ENCODE measurements around the gene HOXD9. TPM values are rescaled to one million over a fixed set of nuclear protein-coding genes. Genes with fewer than 3 reads are reported as not detected.

Gene HOXD9
- total RNA-seq, 1 donor from 2014 or later, result not detected

DNA sequence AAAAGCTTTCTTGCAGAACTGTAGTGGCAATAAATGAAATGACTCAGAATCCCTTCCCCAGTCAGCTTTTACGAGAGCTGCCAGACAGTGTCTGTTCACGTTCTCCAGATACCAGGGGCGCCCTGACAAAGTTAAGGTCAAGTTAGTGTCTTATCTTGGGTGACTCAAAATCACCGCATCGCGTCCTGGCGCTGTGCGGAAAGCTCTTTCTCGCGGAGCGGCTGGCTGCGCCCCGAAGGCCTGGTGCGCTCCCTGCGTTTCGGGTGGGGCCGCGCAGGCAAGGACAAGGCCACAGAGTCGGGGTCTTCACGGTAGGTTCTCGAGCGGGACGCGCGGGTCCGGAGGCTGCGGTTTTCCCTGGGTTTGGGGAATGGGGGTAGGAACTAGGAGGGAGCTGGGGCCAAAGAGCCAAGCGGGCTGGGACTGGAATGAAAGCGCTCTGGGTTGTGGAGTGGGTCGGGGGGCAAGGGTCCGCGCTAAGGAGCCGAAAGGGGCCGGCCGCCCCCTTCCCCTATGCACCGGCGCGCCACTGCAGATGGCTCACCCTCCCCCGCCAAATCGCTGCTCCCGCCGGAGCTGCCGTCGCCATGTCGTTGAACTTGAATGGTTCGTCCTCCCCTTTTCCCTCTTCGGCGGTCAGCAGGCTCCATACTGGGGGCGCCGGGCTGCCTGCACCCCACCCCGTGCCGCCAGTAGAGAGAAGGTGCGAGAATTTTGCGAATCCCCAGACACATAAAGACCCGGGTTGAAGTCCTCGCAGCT lies 18.0 kb upstream of the HOXD9 start:
- Mint-ChIP-seq H3K36me3 (ENCODE audit: low read depth) (peaks cover 3% of the 10 kb centered on the region), H3K4me1 (ENCODE audit: low read depth) (peaks cover 30% of the 10 kb centered on the region), H3K27me3 (ENCODE audit: low read depth) (peaks cover 79% of the 10 kb centered on the region), H3K27ac (ENCODE audit: unreplicated experiment) (no peak overlapping the region), H3K9me3 (ENCODE audit: low read depth) (no peaks in the 10 kb centered on the region), H3K4me3 (ENCODE audit: unreplicated experiment) (peak overlapping the region; percentile 33)
- no peak for DNase-seq (ENCODE audit: low spot score)
- TF ChIP-seq, protein P1, sequence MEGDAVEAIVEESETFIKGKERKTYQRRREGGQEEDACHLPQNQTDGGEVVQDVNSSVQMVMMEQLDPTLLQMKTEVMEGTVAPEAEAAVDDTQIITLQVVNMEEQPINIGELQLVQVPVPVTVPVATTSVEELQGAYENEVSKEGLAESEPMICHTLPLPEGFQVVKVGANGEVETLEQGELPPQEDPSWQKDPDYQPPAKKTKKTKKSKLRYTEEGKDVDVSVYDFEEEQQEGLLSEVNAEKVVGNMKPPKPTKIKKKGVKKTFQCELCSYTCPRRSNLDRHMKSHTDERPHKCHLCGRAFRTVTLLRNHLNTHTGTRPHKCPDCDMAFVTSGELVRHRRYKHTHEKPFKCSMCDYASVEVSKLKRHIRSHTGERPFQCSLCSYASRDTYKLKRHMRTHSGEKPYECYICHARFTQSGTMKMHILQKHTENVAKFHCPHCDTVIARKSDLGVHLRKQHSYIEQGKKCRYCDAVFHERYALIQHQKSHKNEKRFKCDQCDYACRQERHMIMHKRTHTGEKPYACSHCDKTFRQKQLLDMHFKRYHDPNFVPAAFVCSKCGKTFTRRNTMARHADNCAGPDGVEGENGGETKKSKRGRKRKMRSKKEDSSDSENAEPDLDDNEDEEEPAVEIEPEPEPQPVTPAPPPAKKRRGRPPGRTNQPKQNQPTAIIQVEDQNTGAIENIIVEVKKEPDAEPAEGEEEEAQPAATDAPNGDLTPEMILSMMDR (IDR thresholded peaks at IDR 0.05), result no peak

DNA sequence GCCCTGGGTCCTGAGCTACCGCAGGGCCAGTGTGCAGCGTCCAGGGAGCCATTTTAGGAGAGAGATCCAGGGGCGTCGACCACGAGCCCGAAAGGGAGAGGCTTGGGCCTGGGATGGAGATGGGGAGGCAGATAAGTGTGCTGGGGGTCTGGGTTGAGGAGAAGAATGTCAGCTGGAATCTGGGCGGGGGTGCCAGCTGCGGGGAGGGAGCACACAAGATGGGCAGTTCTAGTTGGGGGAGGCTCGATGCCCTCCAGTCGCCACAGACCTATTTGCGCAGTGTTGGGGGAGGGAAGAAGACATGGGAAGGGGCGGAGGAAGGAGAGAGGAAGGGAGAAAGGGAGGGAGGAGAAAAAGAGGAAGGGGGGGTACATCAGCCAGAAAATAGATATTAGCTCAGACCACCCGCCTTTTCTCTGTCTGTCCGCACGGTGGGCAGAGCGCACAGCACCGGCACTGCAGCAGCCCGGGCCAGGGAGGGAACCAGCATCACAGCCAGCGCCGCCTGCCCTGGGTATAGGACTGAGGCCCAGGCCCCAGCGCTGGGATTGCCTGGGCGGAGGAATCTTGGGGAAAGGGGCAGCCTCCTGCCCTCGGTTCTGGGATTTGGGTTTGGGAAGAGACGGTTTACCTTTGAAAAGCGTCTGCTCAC lies 17.3 kb upstream of the HOXD9 start:
- DNase-seq (ENCODE audit: low spot score), result no peak
- Mint-ChIP-seq H3K4me1 (ENCODE audit: low read depth) (peaks cover 30% of the 10 kb centered on the region), H3K27ac (ENCODE audit: unreplicated experiment) (no peak overlapping the region), H3K9me3 (ENCODE audit: low read depth) (no peaks in the 10 kb centered on the region), H3K36me3 (ENCODE audit: low read depth) (peaks cover 3% of the 10 kb centered on the region), H3K27me3 (ENCODE audit: low read depth) (peaks cover 82% of the 10 kb centered on the region), H3K4me3 (ENCODE audit: unreplicated experiment) (peak overlapping the region; percentile 33)
- TF ChIP-seq, protein P1 (IDR thresholded peaks at IDR 0.05), result no peak

DNA sequence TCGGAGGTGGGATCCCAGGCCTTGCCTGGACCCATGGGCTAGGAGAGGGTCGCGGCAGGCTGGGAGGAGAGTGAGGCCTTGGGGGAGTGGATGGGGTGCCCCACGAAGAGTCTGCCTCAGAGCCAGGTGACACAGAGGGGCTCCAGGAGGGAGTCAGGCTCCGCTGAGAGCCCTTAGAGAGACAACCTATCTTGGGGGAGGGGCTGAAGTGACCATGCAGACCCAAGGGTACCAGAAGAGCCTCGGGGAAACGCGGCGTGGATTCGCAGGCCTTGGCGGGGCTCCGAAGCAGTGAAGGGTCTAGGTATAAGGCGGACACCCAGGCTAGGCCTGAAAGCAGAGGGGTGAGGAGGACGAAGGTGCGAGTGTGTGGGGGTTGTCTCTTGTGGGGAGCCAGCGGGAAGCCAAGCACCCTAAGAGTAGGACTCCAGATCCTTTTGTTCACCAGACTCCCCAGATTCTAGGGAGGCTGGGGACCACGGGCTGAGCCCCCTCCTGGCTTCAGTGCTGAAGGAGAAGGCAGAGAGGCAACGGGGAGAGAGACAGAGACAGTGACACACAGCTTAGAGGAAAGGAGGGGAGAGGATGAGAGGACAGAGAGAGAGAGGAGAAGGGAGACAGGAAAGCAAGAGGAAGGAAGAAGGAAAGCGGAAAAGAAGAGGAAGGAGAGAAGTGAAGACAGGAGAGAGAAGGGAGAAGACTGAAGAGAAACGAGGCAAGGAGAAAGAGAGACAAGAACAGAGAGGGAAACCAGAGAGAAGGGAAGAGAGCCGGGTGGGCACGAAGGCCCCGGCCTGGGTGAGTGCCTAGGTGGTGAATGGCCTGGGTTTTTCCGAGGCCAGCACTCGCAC lies 16.6 kb upstream of the HOXD9 start:
- no peak for DNase-seq (ENCODE audit: low spot score)
- H3K27me3 Mint-ChIP-seq (ENCODE audit: low read depth), result peaks cover 83% of the 10 kb centered on the region

DNA sequence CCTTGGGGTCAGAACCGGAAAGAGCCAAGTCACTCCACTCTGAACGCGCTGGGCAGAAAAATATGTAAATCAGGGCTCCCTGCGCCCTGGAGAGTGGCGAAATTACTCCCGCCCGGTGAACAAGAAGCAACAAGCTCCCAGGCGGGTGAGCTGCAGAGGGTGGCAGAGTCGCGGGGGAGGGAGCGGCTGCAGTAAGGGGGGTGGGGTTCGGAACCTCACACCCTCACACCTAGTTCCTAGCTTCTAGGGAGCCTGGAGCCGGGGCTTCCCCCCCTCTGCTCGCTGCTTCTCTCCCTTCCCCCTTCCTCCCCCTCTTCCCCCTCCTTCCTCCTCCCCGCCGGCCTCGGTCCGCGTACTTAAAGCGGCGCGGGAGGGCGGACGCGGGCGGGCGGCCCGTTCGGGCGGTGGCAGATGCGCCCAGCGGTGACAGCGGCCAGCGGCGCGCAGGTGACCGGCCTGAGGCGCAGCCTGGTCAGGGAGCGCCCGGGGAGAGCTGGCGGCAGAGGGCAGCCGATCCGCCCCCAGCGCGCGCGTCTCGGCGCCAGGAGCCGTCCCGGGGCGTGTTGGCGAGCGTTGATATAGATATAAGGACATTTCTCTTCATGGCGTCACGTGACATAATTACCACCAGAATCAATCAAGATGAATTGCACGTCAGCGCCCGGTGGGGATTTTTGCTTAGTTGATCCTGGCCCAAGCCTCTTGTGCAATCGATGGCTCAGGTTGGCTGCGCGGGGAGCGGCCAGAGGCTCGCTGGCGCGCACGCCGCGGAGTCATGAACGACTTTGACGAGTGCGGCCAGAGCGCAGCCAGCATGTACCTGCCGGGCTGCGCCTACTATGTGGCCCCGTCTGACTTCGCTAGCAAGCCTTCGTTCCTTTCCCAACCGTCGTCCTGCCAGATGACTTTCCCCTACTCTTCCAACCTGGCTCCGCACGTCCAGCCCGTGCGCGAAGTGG lies 15.7 kb upstream of the HOXD9 start, which contains the start of gene HOXD11:
Gene HOXD11, plus strand, starts transcription at position 700 of the 959 bp plus-strand sequence. Its CDS starts 76 bp downstream, at position 776.
- DNase-seq (ENCODE audit: low spot score), result no peak
- TF ChIP-seq, protein P1 (IDR thresholded peaks at IDR 0.05), result no peak
- Mint-ChIP-seq H3K27ac (ENCODE audit: unreplicated experiment) (no peak within 1 kb of the TSS), H3K4me3 (ENCODE audit: unreplicated experiment) (peak within 1 kb of the TSS; percentile 28), H3K4me1 (ENCODE audit: low read depth) (peaks cover 34% of the 10 kb centered on the region), H3K36me3 (ENCODE audit: low read depth) (peaks cover 3% of the 10 kb centered on the region), H3K9me3 (ENCODE audit: low read depth) (no peaks in the 10 kb centered on the region), H3K27me3 (ENCODE audit: low read depth) (peaks cover 81% of the 10 kb centered on the region)

More for the DNA sequence above, 16.6 kb upstream of the HOXD9 start:
- H3K27ac Mint-ChIP-seq (ENCODE audit: unreplicated experiment), result no peak overlapping the region
- H3K4me1 Mint-ChIP-seq (ENCODE audit: low read depth), result peaks cover 30% of the 10 kb centered on the region
- H3K4me3 Mint-ChIP-seq (ENCODE audit: unreplicated experiment), result peak overlapping the region; percentile 15
- no peaks in the 10 kb centered on the region for H3K9me3 Mint-ChIP-seq (ENCODE audit: low read depth)
- TF ChIP-seq, protein P1 (IDR thresholded peaks at IDR 0.05), result no peak
- H3K36me3 Mint-ChIP-seq (ENCODE audit: low read depth), result peaks cover 3% of the 10 kb centered on the region

Measured in chondrocyte (in vitro differentiated cells).